Activated naive CD8-positive, alpha-beta T cell treated with anti-CD3 and anti-CD28 coated beads, Interleukin-2, amount 50 U/mL, for 16 hours (primary cell): ENCODE measurements around the gene TNMD.
"Not testable (repeated sequence)": the region's sequence is repeated elsewhere in the genome, so short reads cannot be mapped to it uniquely, and the experiment has no call there.

Experiments used
- DNase-seq: peaks from one replicate; pipeline ENCODE4 v3.0.0-alpha.2; 2020; ENCODE audit warnings: low read depth, low spot score

The TNMD gene

GRCh38 chrX:100584611-100585010 is at the start of gene TNMD:
Gene TNMD, plus strand, starts transcription at chrX:100584936. Its CDS starts 83 bp downstream, at chrX:100585019.
- no peak for DNase-seq

GRCh38 chrX:100565534-100565933 is 19.2 kb upstream of the TNMD start:
- DNase-seq = not testable (repeated sequence)

- no peak for DNase-seq
These were observed 2.0 kb downstream of the TNMD start for GRCh38 chrX:100586747-100587146.

GRCh38 chrX:100587861-100588260 is 3.1 kb downstream of the TNMD start:
- DNase-seq = no peak

GRCh38 chrX:100591256-100592051 is 6.7 kb downstream of the TNMD start:
- no peak for DNase-seq

GRCh38 chrX:100593126-100593525 is 8.4 kb downstream of the TNMD start:
- no peak for DNase-seq

GRCh38 chrX:100593581-100593980 is 8.8 kb downstream of the TNMD start:
- DNase-seq = no peak

GRCh38 chrX:100596601-100597000 is 11.9 kb downstream of the TNMD start:
- DNase-seq = no peak

GRCh38 chrX:100599456-100599855 is 14.7 kb downstream of the TNMD start:
- no peak for DNase-seq

GRCh38 chrX:100600340-100600739 is 15.6 kb downstream of the TNMD start:
- no peak for DNase-seq

- no peak for DNase-seq
These were observed 16.0 kb downstream of the TNMD start for GRCh38 chrX:100600758-100601157.

GRCh38 chrX:100606753-100607152 is 22.0 kb downstream of the TNMD start:
- no peak for DNase-seq

- no peak for DNase-seq
These were observed 24.9 kb downstream of the TNMD start for GRCh38 chrX:100609591-100609990.

- no peak for DNase-seq
These were observed 27.2 kb downstream of the TNMD start for GRCh38 chrX:100611951-100612350.

GRCh38 chrX:100615005-100615404 is 30.3 kb downstream of the TNMD start:
- DNase-seq = no peak

- DNase-seq = no peak
These were observed 38.3 kb downstream of the TNMD start for GRCh38 chrX:100623001-100623400.

- DNase-seq = no peak
These were observed 41.3 kb downstream of the TNMD start for GRCh38 chrX:100625985-100626491.

- DNase-seq = no peak
These were observed 50.3 kb downstream of the TNMD start for GRCh38 chrX:100635040-100635439.

GRCh38 chrX:100635989-100636320 is 51.2 kb downstream of the TNMD start:
- DNase-seq = no peak

GRCh38 chrX:100636321-100636991 is 51.7 kb downstream of the TNMD start, which contains the start of gene TSPAN6:
Gene TSPAN6, minus strand, starts transcription at chrX:100636806. Its CDS starts 112 bp downstream, at chrX:100636694.
- DNase-seq = peak; percentile 49

- DNase-seq = no peak
These were observed 57.6 kb downstream of the TNMD start for GRCh38 chrX:100642290-100642689.

GRCh38 chrX:100643212-100643611 is 58.5 kb downstream of the TNMD start:
- no peak for DNase-seq
